Activated naive CD4-positive, alpha-beta T cell treated with anti-CD3 and anti-CD28 coated beads, Interleukin-2, amount 10 ng/mL, durations not matched to agents 5 hours and 36 hours (primary cell): ENCODE measurements around the gene PDPR. TPM values are rescaled to one million over a fixed set of nuclear protein-coding genes. Genes with fewer than 3 reads are reported as not detected.

Experiments
- total RNA-seq, 2 experiments: library from RNA; stranded (reverse); gene quantifications; one replicate each; pipeline ENCODE4 v1.2.3, GENCODE V29; 2021

Gene PDPR
- total RNA-seq = 10 to 100 TPM; 23.8 to 25.1 TPM

DNA sequence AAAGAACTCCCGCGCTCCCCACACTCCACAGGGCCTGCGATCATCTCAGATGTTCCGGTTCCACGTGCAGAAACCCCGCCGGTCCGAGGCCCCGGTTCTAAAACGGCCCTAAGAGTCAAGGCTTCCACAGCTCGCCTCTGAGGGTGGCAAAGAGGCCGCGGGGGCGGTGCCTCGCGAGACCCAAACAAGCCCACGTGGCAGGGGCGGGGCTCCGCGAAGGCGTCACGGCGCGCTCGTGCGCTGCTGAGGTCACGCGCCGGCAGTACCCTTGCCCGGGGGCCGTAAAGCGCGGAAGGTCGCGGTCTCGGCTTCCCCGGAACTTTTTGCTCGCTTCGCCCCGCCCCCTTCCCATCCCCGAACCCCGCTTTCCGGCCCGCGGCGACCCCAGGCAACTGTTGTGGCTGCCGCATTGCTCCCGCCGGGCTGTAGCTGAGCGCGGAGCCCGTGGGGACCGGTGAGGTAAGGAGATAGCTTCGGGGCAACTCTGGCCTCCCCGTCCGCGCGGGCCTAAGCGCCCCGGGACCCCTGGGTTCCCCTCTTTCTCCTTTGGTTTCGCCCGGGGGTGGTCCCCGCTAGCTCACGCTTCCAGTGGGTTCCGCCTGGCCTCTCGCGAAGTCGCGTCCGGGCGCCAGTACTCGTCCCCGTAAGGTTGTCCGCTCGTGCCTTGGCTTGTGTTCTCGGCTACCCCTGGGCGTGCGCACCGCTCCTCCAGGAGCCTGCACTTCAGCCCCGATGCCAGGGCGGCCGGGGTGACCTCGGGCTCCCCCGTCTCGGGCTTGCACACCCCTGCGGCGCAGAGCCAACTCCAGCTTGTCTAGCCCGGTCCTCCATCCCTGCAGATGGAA is at the start of gene PDPR:
Gene PDPR, plus strand, starts transcription at position 351 of the 845 bp plus-strand sequence. CDS start 6,161 bp downstream, outside the sequence.

DNA sequence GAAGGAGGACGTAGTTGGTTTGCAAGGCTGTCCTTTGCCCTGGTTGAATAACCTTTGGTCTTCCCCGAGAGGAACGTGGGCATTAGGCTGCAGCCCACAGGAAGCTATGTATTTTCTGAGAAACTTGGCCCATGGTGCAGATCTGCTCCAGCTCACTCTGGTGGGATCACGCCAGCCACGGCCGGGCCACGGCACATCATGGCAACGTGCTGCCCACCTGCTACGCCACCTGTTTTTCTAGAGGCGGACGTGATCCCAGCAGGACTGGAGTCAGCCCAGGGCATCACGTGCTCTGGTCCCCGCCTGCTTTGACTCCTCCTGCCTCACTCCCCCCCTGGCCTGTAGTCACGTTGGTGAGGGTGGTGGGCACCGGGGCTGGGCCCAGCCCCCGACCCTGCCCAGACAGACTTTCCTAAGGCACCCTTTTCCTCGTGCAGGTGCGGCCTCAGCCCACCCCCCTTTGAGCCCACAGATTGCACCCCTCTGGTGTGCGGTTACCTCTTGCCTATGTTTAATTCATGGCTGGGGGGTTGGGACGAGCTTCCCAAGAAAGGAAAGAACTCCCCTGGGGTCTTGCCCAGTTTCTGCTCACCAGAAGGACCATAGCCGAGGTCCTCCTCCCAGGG is 59.2 kb downstream of the PDPR start, which contains the start of gene CLEC18C:
Gene CLEC18C, plus strand, starts transcription at position 576 of the 626 bp plus-strand sequence. CDS start 492 bp downstream, outside the sequence.

Other genes starting within 250 kb of the PDPR start
- gene CLEC18A, start 163.0 kb upstream of the PDPR start, total RNA-seq = 1 to 10 TPM; 2.1 to 2.6 TPM
- under 1 TPM; 0.38 to 0.48 TPM for gene CLEC18C, start 59.5 kb downstream of the PDPR start, total RNA-seq
- 10 to 100 TPM; 25.7 to 25.8 TPM for gene EXOSC6, start 137.6 kb downstream of the PDPR start, total RNA-seq
- gene AARS1, start 175.2 kb downstream of the PDPR start, total RNA-seq = 10 to 100 TPM; 87.7 to 89.4 TPM
- 10 to 100 TPM; 31.3 to 31.7 TPM for gene DDX19B, start 184.9 kb downstream of the PDPR start, total RNA-seq
- gene DDX19A, start 232.6 kb downstream of the PDPR start, total RNA-seq = 10 to 100 TPM; 29.6 to 35.0 TPM